Fibroblast of skin of right biceps (primary cell): ENCODE data around the gene TRIP13.
"Not testable (repeated sequence)": the region's sequence is repeated elsewhere in the genome, so short reads cannot be mapped to it uniquely, and the experiment has no call there.

Experiments
- DNase-seq: peaks from one replicate; pipeline ENCODE4 v3.0.0-alpha.2; 2013

Gene TRIP13

DNA sequence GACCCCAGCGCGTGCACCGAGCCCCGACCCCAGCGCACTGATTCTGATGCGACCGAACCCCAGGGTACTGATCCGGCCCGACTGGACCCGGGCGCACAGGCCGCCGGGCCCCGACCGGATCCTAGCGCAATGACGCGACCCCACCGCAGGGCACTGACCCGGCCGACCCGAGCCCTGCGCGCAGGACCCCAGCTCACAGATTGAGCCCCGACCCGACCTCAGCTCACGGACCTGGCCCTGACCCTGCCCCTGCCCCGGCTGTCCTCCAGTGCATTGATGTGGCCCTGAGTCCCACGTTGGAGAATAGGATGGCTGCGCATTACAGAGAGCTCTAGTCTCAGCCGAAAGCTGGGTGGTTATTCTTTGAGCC is 438 bp downstream of the TRIP13 start:
- DNase-seq = no peak

DNA sequence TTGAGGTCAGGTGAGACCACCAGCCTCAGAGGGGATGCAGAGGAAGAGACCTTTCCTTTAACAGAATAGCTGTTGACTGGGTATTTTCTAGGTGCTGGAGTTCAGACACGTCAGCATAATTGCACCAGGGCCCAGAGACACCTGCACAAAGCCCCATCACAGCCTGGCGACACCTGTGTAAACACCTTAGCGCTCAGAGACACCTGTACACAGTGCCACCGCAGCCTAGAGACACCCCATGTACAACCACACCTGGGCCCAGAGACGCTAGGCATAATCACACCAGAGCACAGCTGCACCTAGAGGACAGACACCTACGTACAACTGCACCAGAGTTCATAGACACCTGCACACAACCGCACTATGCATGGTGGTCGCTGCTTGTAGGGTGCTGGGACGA is 1.0 kb downstream of the TRIP13 start:
- DNase-seq = no peak

DNA sequence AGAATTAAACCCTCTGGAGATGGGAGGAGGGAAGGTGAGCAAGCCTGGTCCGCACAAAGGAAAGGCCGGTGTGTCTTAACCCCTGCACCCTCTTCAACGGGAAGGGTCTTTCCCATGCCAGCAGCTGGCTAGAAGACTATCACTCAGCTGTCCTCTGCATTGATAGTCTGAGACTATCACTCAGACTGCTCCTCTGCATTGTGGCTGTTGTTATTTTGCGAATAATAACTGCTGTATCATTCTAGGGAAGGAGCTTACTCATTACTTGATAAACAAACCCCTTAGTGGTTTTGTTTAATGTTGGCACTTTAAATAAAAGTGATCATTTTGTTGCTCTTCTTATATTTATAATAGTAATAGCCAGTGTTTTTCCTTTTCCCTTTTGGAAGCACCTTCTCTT is 8.1 kb downstream of the TRIP13 start:
- no peak for DNase-seq

DNA sequence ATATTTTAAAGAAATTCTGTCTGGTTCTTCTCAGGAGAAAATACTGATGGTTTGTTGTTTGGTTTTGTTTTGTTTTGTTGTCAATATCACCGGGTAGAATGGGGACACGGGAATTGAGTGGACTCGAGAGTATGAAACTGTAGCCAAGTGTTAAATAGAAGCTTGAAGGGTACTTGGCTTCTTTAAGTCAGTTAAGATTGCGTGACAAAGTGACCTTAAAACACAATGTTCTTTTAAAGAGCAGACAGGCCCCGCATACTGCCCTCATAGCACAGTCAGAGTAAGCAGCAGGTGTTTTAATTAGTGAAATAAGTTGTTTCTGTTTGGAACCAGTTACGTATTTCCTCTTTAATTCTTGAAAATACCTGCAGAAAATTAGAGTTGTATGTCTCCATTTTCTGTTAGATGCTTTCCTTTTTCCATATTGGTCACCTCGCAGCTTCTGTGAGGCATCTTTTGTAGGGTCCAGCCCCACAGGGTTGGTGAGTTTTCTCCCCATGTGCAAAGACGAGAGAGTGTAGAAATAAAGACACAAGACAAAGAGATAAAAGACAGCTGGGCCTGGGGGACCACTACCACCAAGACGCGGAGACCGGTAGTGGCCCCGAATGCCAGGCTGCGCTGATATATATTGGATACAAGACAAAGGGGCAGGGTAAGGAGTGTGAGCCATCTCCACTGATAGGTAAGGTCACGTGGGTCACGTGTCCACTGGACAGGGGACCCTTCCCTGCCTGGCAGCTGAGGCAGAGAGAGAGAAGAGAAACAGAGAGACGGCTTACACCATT is 9.6 kb downstream of the TRIP13 start:
- no peak for DNase-seq

DNA sequence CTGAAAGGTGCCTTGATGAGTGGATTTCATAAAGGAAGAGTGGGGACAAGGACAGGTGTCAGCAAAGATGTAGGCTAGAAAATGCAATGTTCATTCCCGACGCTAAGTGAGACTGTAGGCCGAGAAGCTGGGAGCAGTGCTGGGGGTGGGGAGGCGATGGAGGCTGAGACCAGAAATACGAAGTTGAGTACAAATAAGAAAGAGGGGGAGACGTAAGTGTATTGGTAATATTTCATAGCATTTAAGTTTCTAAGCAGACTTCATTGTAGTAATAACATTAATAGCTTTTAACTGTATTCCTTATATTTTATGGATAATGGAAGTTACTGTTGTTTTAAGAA is 11.0 kb downstream of the TRIP13 start:
- no peak for DNase-seq

DNA sequence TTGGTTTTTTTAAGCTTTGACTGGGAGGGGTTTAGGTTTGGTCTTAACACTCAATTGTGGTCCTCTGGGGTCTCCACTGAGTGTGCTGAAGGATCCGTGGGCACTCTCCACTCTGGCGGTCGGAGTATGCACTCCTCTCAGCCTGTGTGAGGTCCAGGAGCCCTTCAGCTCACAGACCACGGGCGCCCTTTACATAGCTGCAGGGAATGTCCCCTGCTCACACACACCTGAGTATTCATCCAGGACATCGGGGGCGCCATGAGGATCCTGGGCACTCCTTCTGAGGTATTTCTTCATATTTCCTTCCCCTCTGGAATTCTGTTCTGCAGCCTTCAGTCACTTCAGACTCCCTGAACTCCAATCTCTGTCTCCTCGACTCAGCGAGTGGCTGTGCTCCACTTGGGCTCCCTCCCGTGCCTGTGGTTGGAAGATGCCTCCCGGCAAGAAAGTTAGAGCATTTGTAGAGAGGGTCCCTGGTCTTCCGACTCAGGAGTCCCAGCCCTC is 12.5 kb downstream of the TRIP13 start:
- no peak for DNase-seq

DNA sequence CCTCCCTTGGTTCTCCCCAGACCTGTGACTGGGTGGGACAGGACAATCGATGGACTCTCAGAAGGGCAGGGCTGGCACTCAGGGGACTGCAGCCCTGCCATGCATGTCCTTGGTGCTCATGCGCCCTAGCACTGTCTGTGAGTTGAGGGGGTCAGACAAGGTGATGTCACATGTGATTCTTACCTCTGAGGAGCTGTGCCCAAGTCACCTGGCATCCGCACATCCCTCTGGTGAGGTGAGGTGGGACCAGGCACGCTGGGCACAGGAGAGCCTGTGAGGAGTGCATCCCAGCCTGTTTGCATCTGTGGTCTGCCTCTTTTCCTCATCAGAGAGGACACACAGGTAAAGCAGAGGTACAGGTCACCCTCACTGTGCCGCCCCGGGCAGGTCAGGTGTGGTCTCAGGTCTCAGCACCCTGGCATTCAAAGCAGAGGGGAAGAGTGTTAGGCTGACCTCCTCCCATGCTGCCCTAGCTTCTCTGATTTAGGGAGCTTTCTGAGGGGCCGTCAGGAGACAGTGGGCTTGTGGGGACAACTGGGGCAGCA is 14.8 kb downstream of the TRIP13 start:
- no peak for DNase-seq

DNA sequence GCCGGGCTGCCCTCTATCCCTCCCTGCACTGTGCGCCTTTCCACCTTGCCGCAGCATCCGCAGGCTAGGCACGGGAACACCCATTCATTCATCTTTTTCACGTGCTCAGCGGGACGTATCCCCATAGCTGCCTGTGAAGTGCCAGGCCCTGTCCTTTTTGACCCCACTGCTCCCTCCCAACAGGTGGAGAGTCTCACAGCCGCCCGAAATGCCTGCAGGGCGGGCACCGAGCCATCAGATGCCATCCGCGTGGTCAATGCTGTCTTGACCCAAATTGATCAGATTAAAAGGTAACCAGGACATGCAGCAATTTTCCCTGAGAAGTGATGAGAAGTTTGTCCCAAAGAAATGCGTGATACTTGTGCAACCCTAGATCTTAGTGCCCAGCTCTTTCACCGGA is 15.5 kb downstream of the TRIP13 start:
- no peak for DNase-seq

DNA sequence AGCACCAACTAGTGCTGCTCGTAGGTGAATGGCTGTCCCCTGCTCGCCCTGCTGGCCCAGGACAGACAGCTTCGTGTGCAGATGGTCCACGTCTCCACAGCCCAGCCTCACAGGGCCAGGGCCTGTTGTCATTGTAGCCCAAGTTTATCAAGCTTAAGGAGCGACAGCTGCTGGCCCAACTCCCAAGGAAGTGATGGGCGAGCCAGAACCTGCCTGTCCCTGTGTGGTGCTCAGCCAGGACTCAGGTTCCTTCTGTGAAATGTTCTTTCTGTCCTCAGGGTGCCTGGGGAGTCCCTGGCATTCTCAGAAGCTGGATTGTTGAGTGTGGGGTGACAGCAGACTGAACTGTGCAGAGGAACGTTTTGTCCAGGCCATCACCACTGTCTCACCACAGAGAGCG is 16.4 kb downstream of the TRIP13 start:
- DNase-seq = no peak

DNA sequence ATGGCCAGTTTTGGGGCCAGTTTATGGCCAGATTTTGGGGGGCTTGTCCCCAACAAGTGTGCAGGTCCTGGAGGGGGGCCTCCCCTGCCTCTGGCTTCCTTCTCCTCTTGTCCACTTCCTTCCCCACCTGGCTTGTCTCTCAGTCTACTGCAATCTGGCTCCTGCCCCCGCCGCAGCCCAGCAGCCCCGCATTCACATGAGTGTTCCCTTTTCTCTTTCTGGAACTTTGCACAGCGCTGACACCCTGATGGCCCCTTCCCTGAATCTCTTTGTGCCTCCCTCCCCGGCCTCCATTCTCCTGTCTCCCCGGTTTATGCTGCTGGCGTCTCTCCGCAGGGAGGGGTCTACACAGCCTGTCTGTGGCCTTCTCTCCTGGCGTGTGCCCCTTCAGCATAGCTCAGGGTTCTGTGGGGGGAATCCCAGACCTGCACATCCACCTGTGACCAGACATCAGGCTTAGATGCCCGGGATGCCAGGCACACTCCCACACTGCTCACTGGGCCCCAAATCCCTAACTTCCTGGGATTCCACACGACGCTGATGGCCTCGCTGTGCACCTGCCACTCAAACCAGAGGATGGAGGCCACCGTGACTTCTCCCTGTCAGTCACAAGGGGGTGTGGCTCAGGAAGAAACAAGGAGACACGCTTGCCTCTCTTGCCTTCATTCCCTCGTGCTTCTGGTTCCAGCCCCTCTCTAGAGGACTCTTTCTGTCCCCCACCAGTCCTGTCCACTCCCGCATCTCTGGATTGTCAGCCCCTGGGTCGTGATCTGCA is 17.5 kb downstream of the TRIP13 start:
- no peak for DNase-seq

DNA sequence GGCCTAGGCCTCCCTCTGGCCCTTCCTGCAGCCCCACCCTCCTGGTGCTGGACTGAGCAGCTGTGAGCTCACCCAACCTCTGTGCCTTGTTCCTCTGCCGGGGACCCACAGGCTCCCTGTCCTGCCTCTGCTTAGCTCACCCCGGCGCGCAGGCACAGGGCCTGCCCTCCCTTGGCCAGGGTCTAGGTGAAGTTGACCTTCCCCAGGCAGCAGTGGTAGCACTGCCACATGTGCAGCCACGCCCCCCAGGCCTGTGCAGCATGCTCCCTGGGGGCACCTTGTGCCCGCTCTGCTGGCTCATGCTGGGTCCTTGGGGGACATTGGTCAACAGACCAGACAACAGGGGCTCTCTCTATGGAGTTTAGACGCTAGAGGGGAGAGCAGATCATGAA is 18.1 kb downstream of the TRIP13 start:
- DNase-seq = no peak

DNA sequence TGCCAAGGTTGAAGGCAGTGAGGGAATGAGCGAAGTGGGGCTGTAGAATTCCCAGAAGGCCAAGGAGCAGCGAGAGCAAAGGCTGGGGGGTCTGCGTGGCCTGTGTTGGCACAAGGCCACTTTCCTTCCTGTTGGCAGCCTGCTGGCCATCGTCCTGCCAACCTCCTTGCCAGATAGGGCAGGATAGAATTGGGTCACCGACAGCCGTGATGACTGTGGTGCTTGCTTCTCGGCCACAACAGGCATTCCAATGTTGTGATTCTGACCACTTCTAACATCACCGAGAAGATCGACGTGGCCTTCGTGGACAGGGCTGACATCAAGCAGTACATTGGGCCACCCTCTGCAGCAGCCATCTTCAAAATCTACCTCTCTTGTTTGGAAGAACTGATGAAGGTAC is 18.9 kb downstream of the TRIP13 start:
- DNase-seq = peak; percentile 51

DNA sequence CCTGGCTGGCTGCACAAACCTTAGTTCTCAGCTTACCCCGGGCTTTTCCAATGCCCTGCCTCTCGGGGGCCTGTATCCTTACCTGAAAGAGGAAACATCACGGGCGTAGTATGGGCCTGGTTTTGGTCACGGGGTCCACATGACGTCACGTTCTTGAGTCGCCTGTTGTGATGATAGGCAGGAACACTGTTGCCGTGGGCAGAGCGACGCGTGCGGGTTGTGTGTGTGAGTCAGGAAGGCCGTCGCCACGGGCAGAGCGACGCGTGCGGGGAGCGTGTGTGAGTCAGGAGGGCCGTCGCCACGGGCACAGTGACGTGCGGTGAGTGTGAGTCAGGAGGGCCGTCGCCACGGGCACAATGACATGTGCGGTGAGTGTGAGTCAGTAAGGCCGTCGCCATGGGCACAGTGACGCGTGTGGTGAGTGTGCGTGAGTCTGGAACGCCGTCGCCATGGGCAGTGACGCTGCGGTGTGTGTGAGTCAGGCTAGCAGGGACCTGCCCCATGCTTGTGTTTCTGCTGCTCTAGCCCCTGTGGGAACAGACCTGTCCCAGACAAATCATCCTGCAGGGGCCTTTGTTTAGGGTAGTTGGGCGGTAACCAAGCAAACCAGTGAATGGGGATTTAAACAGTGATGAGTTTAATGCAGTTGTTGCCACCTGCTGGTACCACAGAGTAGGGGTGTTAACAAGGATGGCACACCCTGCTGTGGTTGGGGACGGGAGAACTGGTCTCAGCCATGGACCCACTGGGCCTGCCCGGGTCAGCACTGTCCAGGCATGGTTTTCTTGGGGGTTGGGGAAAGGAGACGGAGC is 19.8 kb downstream of the TRIP13 start:
- peak; percentile 90 for DNase-seq

DNA sequence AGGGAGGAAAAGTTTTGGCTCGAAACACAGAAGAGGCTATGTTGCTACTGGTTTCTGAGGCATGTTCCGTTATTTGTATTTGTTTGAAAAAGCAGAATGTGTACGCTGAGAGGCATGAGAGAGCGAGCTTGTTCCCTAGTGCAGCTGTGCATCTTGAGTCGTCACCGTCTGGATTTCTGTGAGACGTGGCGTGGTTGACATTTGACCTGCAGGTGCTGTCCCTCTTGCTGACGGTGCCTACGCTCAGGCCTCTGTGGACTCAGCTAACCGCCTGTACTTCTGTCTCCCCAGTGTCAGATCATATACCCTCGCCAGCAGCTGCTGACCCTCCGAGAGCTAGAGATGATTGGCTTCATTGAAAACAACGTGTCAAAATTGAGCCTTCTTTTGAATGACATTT is 21.5 kb downstream of the TRIP13 start:
- no peak for DNase-seq

DNA sequence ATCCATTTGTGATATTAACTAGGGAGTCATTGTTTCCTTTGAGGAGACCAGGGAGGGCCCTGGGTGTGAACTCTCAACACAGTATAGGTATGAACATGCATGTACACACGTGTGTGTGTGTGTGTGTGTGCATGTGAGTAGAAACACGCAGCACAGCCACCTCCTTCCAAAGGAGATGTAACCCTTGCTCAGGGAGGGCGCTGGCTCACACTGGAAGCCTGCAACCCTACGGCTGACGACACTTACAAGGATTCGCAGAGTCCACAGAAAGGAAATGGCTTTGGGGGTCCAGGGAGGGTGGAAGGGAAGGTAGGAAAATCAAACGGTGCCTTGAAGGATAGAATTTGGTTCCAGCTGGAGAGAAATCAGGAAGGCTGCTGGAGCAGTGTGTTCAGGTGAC is 21.9 kb downstream of the TRIP13 start:
- no peak for DNase-seq

DNA sequence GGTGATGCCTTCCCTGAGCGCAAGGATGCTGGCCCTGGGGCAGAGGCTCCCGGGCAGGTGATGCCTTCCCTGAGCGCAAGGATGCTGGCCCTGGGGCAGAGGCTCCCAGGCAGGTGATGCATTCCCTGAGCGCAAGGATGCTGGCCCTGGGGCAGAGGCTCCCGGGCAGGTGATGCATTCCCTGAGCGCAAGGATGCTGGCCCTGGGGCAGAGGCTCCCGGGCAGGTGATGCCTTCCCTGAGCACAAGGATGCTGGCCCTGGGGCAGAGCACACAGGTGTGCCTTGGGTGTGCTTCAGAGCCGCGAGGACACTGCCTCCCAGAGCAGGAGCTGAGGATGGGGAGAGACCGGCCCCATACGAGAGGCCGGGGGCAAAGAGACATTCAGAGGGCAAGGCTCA is 22.7 kb downstream of the TRIP13 start:
- DNase-seq = not testable (repeated sequence)

DNA sequence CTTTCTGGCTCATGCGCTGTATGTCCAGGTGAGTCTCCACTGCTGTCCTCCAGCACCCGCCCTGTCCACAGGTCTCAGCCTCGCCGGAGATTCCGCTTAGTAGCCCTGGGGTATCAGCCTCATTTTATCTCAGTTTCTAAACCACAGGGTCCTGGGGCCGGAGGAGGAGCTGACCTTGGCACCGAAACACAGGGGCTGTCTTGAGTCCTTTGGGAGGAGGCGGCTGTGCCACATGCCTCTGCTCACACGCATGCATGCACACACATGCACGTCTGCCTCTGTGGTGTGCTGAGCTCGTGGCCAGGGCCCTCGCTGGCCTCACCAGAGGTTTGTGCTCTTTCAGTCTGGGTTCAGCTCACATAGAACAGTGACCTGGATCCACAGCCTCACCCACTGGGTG is 23.3 kb downstream of the TRIP13 start:
- no peak for DNase-seq

DNA sequence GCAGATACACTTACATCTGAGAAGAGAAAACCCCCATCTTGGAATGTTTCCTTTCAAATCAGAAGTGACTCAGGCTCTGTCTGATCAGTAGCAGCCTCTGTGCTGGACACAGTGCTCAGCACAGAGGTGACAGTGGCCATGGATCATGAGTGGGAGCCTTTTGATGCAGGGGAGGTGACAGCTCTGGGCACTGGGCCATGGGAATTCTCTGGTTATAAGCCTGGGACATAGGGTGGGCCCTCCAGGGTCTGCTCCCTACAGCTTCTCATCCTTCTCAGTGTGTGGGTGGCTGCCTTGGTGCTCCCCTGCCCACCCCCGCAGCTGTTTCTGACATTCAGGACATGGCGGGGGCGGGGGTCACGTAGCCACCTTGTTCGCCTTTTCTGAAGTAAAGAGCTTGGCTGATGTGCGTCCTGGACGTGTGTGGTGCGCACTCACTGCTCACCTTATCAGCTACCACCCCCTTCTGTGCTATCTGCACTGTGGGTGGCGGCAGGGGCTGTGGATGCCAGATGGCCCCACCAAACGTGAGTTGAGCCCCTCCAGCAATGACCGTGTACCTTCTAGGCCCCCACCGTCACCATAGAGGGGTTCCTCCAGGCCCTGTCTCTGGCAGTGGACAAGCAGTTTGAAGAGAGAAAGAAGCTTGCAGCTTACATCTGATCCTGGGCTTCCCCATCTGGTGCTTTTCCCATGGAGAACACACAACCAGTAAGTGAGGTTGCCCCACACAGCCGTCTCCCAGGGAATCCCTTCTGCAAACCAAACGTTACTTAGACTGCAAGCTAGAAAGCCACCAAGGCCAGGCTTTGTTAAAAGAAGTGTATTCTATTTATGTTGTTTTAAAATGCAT is 24.0 kb downstream of the TRIP13 start:
- DNase-seq = no peak

DNA sequence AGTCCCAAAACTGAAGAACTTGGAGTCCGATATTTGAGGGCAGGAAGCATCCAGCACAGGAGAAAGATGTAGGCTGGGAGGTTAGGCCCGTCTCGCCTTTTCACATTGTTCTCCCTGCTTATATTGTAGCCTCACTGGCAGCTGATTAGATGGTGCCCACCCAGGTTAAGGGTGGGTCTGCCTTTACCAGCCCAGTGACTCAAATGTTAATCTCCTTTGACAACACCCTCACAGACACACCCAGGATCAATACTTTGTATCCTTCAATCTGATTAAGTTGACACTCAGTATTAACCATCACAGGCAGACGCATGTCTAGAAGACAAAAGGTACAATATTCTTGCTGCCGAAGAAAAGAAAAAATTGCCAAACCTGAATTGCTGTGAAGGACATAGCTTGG is 26.0 kb downstream of the TRIP13 start:
- not testable (repeated sequence) for DNase-seq

DNA sequence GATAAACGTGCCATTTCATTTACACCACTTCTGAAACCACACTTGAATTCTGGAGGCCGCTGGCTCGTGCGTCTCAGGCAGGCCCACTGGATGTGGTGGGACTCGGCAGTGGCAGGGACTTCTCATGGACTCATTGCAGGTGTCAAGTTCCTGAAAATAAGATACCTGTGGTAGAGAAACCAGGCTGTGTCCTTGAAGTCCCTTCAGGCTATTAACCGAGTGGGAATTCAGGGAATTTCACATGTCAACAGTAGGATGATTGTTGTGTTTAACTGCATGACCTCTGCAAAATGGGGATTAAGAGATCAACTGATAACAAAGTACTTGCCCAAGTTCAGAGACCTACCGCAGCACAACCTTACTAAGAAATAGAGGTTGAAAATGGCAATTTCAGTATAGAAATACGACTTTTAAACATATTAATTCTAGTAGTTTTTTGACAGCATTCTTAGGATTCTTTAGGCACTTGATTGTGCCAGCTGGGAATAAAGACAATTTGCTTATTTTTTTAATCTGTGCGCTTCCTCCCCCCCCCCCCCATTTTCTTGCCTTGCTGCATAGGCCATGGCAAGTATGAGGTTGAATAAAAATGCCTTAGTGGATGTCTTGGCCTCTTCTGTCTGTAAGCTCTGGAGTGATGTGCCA is 26.8 kb downstream of the TRIP13 start:
- no peak for DNase-seq

DNA sequence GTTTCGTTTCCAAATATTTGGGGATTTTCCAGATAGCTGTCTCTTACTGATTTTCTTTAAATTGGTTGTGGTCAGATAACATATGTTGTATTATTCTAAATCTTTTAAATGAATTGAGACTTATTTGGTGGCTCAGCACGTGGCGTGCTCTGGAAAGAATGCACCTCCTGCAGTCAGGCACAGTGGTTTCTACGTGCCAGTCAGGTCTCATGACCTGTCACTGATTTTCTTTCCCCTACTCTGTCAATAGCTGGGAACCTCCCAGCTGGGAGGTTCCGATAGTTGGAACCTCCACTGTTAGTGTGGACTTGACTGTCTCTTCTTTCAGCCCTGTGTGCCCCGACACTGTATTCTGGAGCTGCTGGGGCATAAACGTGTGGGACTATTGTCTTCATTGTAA is 27.6 kb downstream of the TRIP13 start:
- DNase-seq = no peak
